ENCODE data around the gene DSCAML1. TPM values are rescaled to one million over a fixed set of nuclear protein-coding genes. Genes with fewer than 3 reads are reported as not detected.

The DSCAML1 gene
- total RNA-seq, 1 experiment from 2014 or later = 0.15 TPM

DNA sequence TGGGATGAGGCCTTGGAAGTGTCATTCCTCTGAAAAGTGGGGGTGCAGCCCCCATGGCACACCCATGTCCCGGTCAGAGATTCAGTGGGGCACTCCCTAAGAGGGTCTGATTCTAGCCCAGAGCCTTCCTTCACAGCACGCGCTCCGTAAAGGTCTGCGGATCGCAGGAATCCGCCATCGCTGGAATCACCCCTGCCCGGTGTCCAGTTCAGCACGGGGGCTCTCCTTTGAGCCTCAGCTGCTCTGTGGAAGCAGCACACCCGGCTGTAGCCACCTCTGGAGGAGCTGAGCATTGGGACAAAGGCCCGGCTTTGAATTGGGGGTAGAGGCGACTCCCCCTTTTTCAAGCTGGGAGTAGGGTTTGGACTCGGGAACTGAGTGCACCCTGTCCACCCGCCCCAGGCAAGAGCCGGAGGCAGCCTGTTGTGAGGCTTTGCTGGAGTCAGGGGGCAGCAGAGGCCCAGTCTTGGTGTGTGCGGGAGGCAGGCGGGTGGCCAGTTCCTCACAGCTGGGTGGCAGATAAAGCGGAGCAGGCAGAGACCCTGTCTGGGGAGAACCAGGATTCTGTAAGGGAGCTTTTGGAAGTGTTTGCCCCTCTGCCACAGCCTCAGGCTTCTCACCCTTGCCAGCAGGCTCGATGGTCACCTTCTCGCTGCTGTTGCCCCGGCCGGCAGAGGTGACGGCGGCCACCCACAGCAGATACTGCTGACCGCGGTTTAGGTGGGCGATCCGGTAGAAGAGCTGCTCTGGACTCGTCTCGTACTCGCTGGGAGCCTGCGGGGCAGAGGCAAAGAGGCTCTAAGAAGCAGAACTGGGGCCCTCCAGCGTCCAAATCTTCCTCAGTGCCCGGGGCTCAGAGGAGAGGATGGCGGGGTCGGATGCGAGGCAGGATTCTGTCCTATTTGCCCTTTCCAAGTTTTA, 353.5 kb downstream of the DSCAML1 start:
- Mint-ChIP-seq H3K4me3 (no peak overlapping the region), H3K36me3 (ENCODE audit: insufficient read depth in 1 of 3, low read depth in 3 of 3) (no peaks in the 10 kb centered on the region), H3K4me1 (peaks cover 9 to 19% of the 10 kb centered on the region in 2 experiments), H3K27ac (no peak overlapping the region), H3K9me3 (peaks cover 0 to 4% of the 10 kb centered on the region in 2 experiments; a peak in 2 of 5 replicates), H3K27me3 (ENCODE audit: low read depth) (peaks cover 29% of the 10 kb centered on the region)
- peak; percentile 86 for DNase-seq
- H3K14ac ChIP-seq (ENCODE audit: insufficient read depth, low read length) = 0 out of 2 replicates have a peak overlapping the region, but pooled peaks have one; percentile 0
- no peak overlapping the region for H4K5ac ChIP-seq (ENCODE audit: insufficient read length, low read depth, low read length)
- H2BK20ac ChIP-seq (ENCODE audit: low read depth, low read length, poor library complexity, severe bottlenecking) = no peak overlapping the region
- H3T11ph ChIP-seq (ENCODE audit: low read length) = no peak overlapping the region
- no peak overlapping the region for H2AFZ ChIP-seq (ENCODE audit: low read length)
- no peak overlapping the region for H3K9ac ChIP-seq (ENCODE audit: extremely low read depth, insufficient read length, low read length)
- no peaks in the 10 kb centered on the region for H3K79me2 ChIP-seq (ENCODE audit: insufficient read depth, low read length)
- no peaks in the 10 kb centered on the region for H3K4me1 ChIP-seq (ENCODE audit: insufficient read depth, low read length)
- H3K9me3 ChIP-seq (ENCODE audit: control insufficient read depth, low read depth, low read length) = no peaks in the 10 kb centered on the region
- TF ChIP-seq, protein P1, sequence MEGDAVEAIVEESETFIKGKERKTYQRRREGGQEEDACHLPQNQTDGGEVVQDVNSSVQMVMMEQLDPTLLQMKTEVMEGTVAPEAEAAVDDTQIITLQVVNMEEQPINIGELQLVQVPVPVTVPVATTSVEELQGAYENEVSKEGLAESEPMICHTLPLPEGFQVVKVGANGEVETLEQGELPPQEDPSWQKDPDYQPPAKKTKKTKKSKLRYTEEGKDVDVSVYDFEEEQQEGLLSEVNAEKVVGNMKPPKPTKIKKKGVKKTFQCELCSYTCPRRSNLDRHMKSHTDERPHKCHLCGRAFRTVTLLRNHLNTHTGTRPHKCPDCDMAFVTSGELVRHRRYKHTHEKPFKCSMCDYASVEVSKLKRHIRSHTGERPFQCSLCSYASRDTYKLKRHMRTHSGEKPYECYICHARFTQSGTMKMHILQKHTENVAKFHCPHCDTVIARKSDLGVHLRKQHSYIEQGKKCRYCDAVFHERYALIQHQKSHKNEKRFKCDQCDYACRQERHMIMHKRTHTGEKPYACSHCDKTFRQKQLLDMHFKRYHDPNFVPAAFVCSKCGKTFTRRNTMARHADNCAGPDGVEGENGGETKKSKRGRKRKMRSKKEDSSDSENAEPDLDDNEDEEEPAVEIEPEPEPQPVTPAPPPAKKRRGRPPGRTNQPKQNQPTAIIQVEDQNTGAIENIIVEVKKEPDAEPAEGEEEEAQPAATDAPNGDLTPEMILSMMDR (conservative IDR thresholded peaks at IDR 0.05) = peak; percentile 82
- H3K79me1 ChIP-seq (ENCODE audit: insufficient read depth, low read depth, low read length, poor library complexity, severe bottlenecking) = no peaks in the 10 kb centered on the region
- no CpG with 5 or more reads among the region's 38 CpGs for WGBS (ENCODE audit: extremely low coverage, insufficient read length, low lambda C conversion rate)
- no peak overlapping the region for H2BK120ac ChIP-seq (ENCODE audit: low read depth, low read length, poor library complexity, severe bottlenecking)
- H2BK15ac ChIP-seq (ENCODE audit: low read depth, low read length) = no peak overlapping the region
- no peak overlapping the region for H3K18ac ChIP-seq (ENCODE audit: insufficient read length, low read depth, low read length)
- no peak overlapping the region for H4K8ac ChIP-seq (replicated peaks; ENCODE audit: insufficient read length, low read depth, low read length)
- no peak overlapping the region for H2BK12ac ChIP-seq (ENCODE audit: insufficient read length, low read depth, low read length)
- no peaks in the 10 kb centered on the region for H4K20me1 ChIP-seq (ENCODE audit: control insufficient read depth, insufficient read depth, insufficient read length)
- H2AK5ac ChIP-seq (ENCODE audit: insufficient read length, low read length) = no peak overlapping the region
- no peak overlapping the region for H3K4ac ChIP-seq (ENCODE audit: low read depth, low read length)
- no peaks in the 10 kb centered on the region for H3K23me2 ChIP-seq (ENCODE audit: insufficient read length, low read depth, low read length, poor library complexity, severe bottlenecking)
- H4K91ac ChIP-seq (ENCODE audit: insufficient read length, low read depth, low read length) = no peak overlapping the region
- no peak overlapping the region for H3K56ac ChIP-seq (ENCODE audit: insufficient read length, low read depth, low read length)
- H2BK5ac ChIP-seq (ENCODE audit: insufficient read length, low read length) = no peak overlapping the region
- H3K27me3 ChIP-seq (ENCODE audit: insufficient read depth, low read length) = no peaks in the 10 kb centered on the region; the same call in 1 of the 2 replicates
- no peak overlapping the region for H3K23ac ChIP-seq (ENCODE audit: insufficient read length, low read depth, low read length)
- H3K4me2 ChIP-seq (ENCODE audit: insufficient read depth, insufficient read length, low read length) = no peak overlapping the region
- H3K27ac ChIP-seq (ENCODE audit: insufficient read length, low read depth, low read length) = no peak overlapping the region

Measured in H9 (cell line).